ENCODE data around the gene GPC5.
"Not testable (repeated sequence)": the region's sequence is repeated elsewhere in the genome, so short reads cannot be mapped to it uniquely, and the experiment has no call there.

GPC5 gene

DNA sequence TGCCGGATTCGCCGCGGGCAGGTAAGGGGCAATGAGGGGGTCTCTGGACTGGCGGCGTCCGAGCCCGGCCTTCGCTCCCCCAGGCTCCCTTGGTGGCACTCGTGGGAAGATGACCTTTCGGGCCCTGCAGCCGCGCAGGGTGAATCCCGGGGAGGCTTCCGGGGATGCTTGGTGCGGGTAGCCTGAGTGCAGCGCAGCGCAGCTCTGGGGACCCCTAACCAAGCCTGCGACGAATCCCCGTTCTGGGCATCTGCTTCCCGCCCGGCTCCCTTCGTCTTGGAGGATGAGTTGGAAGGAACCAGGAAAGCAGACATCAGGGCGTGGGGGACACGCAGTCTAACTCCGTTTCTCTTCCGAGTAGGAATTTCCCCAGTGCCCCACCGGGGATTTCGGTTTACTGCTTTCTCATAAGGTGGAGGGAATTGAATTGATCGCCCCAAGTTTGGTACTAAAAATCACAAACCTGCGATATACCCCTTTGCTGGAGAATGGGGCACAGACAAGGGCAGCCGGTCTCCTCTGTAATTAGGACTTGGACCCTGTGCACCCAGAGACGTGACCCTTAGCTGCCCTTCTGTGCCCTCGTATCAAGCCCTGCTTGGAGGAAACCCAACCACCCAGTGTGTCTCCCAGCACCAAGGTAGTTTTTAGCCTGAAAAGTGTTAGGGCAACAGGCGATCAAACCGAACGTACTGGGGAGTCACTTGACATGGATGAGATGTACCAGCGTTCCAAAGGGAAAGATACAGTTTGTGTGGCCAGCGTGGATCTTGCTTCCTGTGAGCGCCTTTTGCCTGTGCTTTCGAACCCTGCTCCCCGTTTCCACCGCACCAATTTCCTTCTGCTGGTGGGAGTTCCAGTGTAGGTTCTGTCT, 1.0 kb downstream of the GPC5 start:
- peaks cover 21% of the 10 kb centered on the region for H3K4me1 Mint-ChIP-seq

GRCh38 chr13:91400063-91400399, 1.6 kb downstream of the GPC5 start:
- ATAC-seq (no peak), DNase-seq (no peak)
- Mint-ChIP-seq H3K27me3 (peaks cover 71% of the 10 kb centered on the region), H3K4me1 (peaks cover 21% of the 10 kb centered on the region), H3K9me3 (no peaks in the 10 kb centered on the region), H3K4me3 (peak overlapping the region in 1 of 2 donors; percentile 72), H3K27ac (no peak overlapping the region)

More for the DNA sequence above, 1.0 kb downstream of the GPC5 start:
- Mint-ChIP-seq H3K27me3 (peaks cover 77% of the 10 kb centered on the region), H3K27ac (no peak overlapping the region), H3K9me3 (no peaks in the 10 kb centered on the region), H3K4me3 (peak overlapping the region; percentile 87 to 89)
- peak; percentile 3 to 16 for DNase-seq
- ATAC-seq: peak; percentile 45

GRCh38 chr13:91400671-91401070, 2.2 kb downstream of the GPC5 start:
- Mint-ChIP-seq H3K27me3 (peaks cover 65% of the 10 kb centered on the region), H3K27ac (no peak overlapping the region), H3K4me1 (peaks cover 21% of the 10 kb centered on the region), H3K4me3 (no peak overlapping the region), H3K9me3 (no peaks in the 10 kb centered on the region)
- ATAC-seq (no peak), DNase-seq (no peak)

DNA sequence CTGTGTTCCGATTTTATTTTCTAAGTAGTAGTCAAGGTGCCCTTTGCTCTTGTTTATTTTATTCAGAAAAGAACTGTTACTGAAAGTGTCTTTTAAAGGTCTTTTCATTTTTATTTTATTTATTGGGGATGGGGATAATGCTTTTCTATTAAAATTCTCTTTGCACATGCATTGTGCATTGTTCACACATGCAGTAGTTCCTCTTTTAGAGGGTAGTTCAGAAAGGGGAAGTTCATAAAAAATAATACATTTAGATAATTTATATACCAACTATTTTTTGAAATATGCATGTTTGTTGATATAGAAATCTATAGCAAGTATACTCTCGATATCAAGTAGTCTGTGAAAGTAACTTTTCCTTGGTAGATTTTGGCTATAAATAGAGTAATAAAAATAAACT, 3.5 kb downstream of the GPC5 start:
- peaks cover 56% of the 10 kb centered on the region for H3K27me3 Mint-ChIP-seq
- no peak overlapping the region for H3K4me3 Mint-ChIP-seq
- H3K27ac Mint-ChIP-seq: no peak overlapping the region
- ATAC-seq (no peak), DNase-seq (no peak)
- peaks cover 21% of the 10 kb centered on the region for H3K4me1 Mint-ChIP-seq
- no peaks in the 10 kb centered on the region for H3K9me3 Mint-ChIP-seq

DNA sequence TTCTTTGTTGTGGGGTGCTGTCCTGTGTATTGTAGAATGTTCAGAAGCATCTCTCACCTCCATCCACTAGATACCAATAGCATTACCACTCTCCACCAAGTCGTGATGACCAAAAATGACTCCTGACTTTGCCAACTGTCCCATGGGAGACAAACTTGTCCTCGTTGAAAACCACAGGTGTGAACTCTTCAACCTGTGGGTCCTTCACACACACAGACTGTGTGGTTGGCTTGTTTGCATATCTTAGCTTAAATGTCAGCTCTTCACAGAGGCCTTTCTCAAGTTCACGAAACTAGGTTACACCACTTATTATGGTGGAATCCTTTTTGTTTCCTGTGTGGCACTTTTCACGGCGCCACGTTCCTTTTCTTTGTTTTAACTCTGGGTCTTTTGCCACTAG, 6.8 kb downstream of the GPC5 start:
- Mint-ChIP-seq H3K27me3 (peaks cover 31% of the 10 kb centered on the region), H3K9me3 (no peaks in the 10 kb centered on the region), H3K4me3 (no peak overlapping the region), H3K27ac (no peak overlapping the region), H3K4me1 (no peaks in the 10 kb centered on the region)
- DNase-seq: no peak
- no peak for ATAC-seq

DNA sequence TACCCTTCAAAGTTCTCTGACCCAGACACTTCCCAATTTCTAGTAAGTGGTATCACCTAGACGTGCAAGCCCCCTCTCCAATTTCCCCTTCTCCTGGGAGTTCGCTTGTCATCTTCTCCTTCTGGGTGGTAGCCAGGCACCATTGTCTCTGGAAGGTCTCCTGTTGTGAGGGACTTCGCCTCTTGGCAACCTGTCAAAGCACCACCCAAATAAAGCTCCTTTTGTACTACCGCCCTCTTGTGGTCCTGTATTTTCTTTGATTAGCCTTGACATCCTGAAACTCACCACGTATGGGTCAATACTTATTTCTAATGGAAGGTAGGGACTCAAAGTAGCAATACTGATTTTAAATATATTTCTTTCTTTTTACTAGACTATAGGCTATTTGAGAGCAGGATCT, 8.2 kb downstream of the GPC5 start:
- H3K9me3 Mint-ChIP-seq: no peaks in the 10 kb centered on the region
- no peaks in the 10 kb centered on the region for H3K4me1 Mint-ChIP-seq
- H3K27me3 Mint-ChIP-seq: peaks cover 18% of the 10 kb centered on the region
- no peak overlapping the region for H3K27ac Mint-ChIP-seq
- ATAC-seq (peak; percentile 60), DNase-seq (peak; percentile 20 to 24)
- H3K4me3 Mint-ChIP-seq: no peak overlapping the region

- no peak overlapping the region for H3K4me3 Mint-ChIP-seq
- H3K9me3 Mint-ChIP-seq: no peaks in the 10 kb centered on the region
- no peaks in the 10 kb centered on the region for H3K4me1 Mint-ChIP-seq
- no peak overlapping the region for H3K27ac Mint-ChIP-seq
- no peak for DNase-seq
- no peaks in the 10 kb centered on the region for H3K27me3 Mint-ChIP-seq
- no peak for ATAC-seq
Measured at GRCh38 chr13:91408971-91409370, 10.6 kb downstream of the GPC5 start.

DNA sequence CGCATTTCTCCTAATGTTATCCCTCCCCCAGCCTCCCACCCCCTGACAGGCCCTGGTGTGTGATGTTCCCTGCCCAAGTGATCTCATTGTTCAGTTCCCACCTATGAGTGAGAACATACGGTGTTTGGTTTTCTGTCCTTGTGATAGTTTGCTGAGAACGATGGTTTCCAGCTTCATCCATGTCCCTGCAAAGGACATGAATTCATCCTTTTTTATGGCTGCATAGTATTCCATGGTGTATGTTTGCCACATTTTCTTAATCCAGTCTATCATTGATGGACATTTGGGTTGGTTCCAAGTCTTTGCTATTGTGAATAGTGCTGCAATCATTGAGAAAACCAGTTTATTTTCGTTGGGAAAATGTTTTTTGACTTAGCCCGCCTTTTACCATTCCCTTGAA, 18.2 kb downstream of the GPC5 start:
- not testable (repeated sequence) for DNase-seq, ATAC-seq, H3K4me3 Mint-ChIP-seq, H3K9me3 Mint-ChIP-seq, H3K27ac Mint-ChIP-seq, H3K4me1 Mint-ChIP-seq, H3K27me3 Mint-ChIP-seq

- Mint-ChIP-seq H3K27ac (no peak overlapping the region), H3K27me3 (no peaks in the 10 kb centered on the region), H3K4me3 (no peak overlapping the region), H3K4me1 (peaks cover 6% of the 10 kb centered on the region), H3K9me3 (no peaks in the 10 kb centered on the region)
- ATAC-seq (peak; percentile 64), DNase-seq (no peak)
Measured at GRCh38 chr13:91417660-91418325, 19.4 kb downstream of the GPC5 start.

GRCh38 chr13:91426913-91427312, 28.5 kb downstream of the GPC5 start:
- no peaks in the 10 kb centered on the region for H3K4me1 Mint-ChIP-seq
- H3K9me3 Mint-ChIP-seq: peaks cover 23 to 39% of the 10 kb centered on the region in 2 donors
- H3K4me3 Mint-ChIP-seq: no peak overlapping the region

DNA sequence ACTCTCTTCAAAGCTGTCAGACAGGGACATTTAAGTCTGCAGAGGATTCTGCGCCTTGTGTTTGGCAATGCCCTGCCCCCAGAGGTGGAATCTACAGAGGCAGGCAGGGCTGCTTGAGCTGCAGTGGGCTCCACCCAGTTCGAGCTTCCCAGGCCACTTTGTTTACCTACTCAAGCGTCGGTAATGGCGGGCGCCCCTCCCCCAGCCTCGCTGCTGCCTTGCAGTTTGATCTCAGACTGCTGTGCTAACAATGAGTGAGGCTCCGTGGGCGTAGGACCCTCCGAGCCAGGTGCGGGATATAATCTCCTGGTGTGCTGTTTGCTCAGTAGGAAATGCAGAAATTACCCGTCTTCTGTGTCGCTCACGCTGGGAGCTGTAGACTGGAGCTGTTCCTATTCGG, 40.3 kb downstream of the GPC5 start:
- H3K4me3 Mint-ChIP-seq, H3K27me3 Mint-ChIP-seq, ATAC-seq, DNase-seq, H3K4me1 Mint-ChIP-seq, H3K27ac Mint-ChIP-seq, H3K9me3 Mint-ChIP-seq: not testable (repeated sequence)

More at GRCh38 chr13:91426913-91427312, 28.5 kb downstream of the GPC5 start:
- Mint-ChIP-seq H3K27me3 (peaks cover 24% of the 10 kb centered on the region), H3K27ac (no peak overlapping the region)
- DNase-seq: no peak
- ATAC-seq: no peak

- DNase-seq (no peak), ATAC-seq (no peak)
- Mint-ChIP-seq H3K27ac (no peak overlapping the region), H3K9me3 (no peaks in the 10 kb centered on the region), H3K4me3 (no peak overlapping the region), H3K4me1 (no peaks in the 10 kb centered on the region), H3K27me3 (peaks cover 3% of the 10 kb centered on the region)
Measured at GRCh38 chr13:91450913-91451312, 52.5 kb downstream of the GPC5 start.

GRCh38 chr13:91454666-91455065, 56.2 kb downstream of the GPC5 start:
- Mint-ChIP-seq H3K9me3 (no peaks in the 10 kb centered on the region), H3K4me3 (no peak overlapping the region)

DNA sequence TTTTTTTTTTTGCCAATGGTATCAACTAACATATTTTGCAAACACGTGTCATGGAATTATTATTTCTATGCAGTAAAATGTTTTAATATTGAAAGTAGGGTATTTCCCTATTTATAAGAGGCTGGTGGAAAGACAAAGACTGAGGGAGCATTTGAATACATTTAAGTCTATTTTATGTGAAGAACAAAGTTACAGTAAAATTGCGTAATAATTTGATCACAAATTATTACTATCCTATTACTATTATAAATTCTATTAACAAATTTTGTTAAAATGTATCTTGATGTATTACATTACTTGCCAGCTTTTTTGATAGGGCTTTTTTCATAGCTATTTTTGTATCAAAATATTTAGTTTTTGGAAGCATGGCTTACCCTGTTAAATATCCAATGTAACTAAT, 58.4 kb downstream of the GPC5 start:
- no peak for ATAC-seq
- Mint-ChIP-seq H3K9me3 (no peaks in the 10 kb centered on the region), H3K4me3 (no peak overlapping the region), H3K4me1 (no peaks in the 10 kb centered on the region), H3K27me3 (no peaks in the 10 kb centered on the region), H3K27ac (no peak overlapping the region)
- DNase-seq: no peak

More at GRCh38 chr13:91454666-91455065, 56.2 kb downstream of the GPC5 start:
- Mint-ChIP-seq H3K4me1 (no peaks in the 10 kb centered on the region), H3K27me3 (no peaks in the 10 kb centered on the region), H3K27ac (no peak overlapping the region)
- ATAC-seq (no peak), DNase-seq (no peak)

GRCh38 chr13:91459485-91459884, 61.1 kb downstream of the GPC5 start:
- no peak for DNase-seq
- no peaks in the 10 kb centered on the region for H3K9me3 Mint-ChIP-seq
- no peak for ATAC-seq
- H3K27ac Mint-ChIP-seq: no peak overlapping the region
- no peaks in the 10 kb centered on the region for H3K4me1 Mint-ChIP-seq
- H3K27me3 Mint-ChIP-seq: no peaks in the 10 kb centered on the region
- no peak overlapping the region for H3K4me3 Mint-ChIP-seq

GRCh38 chr13:91464336-91464735, 65.9 kb downstream of the GPC5 start:
- no peak overlapping the region for H3K27ac Mint-ChIP-seq
- DNase-seq (no peak), ATAC-seq (no peak)
- H3K4me3 Mint-ChIP-seq: no peak overlapping the region
- H3K27me3 Mint-ChIP-seq: peaks cover 11% of the 10 kb centered on the region
- no peaks in the 10 kb centered on the region for H3K9me3 Mint-ChIP-seq
- H3K4me1 Mint-ChIP-seq: no peaks in the 10 kb centered on the region

Measured in stimulated activated naive CD8-positive, alpha-beta T cell treated with anti-CD3 and anti-CD28 coated beads, Interleukin-15, amount 100 ng/mL, for 72 hours (primary cell).